ENCODE results near the gene LYZL4.

The LYZL4 gene

GRCh38 chr3:42425736-42426407, 15.5 kb upstream of the LYZL4 start:
- DNase-seq, result no peak

GRCh38 chr3:42424911-42425310, 14.5 kb upstream of the LYZL4 start:
- DNase-seq, result no peak

- no peak for DNase-seq
Measured at GRCh38 chr3:42421818-42422796, 11.7 kb upstream of the LYZL4 start.

- peak; percentile 42 for DNase-seq
Measured at GRCh38 chr3:42419563-42419962, 9.2 kb upstream of the LYZL4 start.

- no peak for DNase-seq
Measured at GRCh38 chr3:42412526-42413155, 2.2 kb upstream of the LYZL4 start.

- no peak for DNase-seq
Measured at GRCh38 chr3:42411429-42411828, 1.0 kb upstream of the LYZL4 start.

GRCh38 chr3:42408156-42408555, 2.3 kb downstream of the LYZL4 start:
- no peak for DNase-seq

GRCh38 chr3:42406727-42407450, 3.5 kb downstream of the LYZL4 start:
- no peak for DNase-seq

GRCh38 chr3:42405857-42406256, 4.6 kb downstream of the LYZL4 start:
- DNase-seq, result no peak

- no peak for DNase-seq
Measured at GRCh38 chr3:42403737-42404136, 6.7 kb downstream of the LYZL4 start.

- no peak for DNase-seq
Measured at GRCh38 chr3:42402394-42403096, 7.9 kb downstream of the LYZL4 start.

- no peak for DNase-seq
Measured at GRCh38 chr3:42398080-42398479, 12.3 kb downstream of the LYZL4 start.

- DNase-seq, result no peak
Measured at GRCh38 chr3:42397644-42398043, 12.8 kb downstream of the LYZL4 start.

- DNase-seq, result no peak
Measured at GRCh38 chr3:42394579-42395288, 15.7 kb downstream of the LYZL4 start.

- peak; percentile 33 for DNase-seq
Measured at GRCh38 chr3:42387802-42388651, 22.4 kb downstream of the LYZL4 start.

GRCh38 chr3:42381551-42382082, 28.8 kb downstream of the LYZL4 start:
- DNase-seq, result peak; percentile 44

GRCh38 chr3:42377681-42378080, 32.7 kb downstream of the LYZL4 start:
- DNase-seq, result no peak

- DNase-seq, result peak; percentile 76
Measured at GRCh38 chr3:42376344-42376798, 34.0 kb downstream of the LYZL4 start.

GRCh38 chr3:42375121-42375800, 35.1 kb downstream of the LYZL4 start:
- no peak for DNase-seq

GRCh38 chr3:42371776-42372175, 38.6 kb downstream of the LYZL4 start:
- peak; percentile 60 for DNase-seq

Measured in right hindlimb (tissue), 1 donor.